UCSD-AML1 (cell line): ENCODE measurements around the gene FLNB.

Experiments
- DNase-seq: peaks from one replicate; lab custom pipeline; 2025; ENCODE audit not compliant: unreplicated experiment; lab: John Stamatoyannopoulos, UW

Gene FLNB

DNA sequence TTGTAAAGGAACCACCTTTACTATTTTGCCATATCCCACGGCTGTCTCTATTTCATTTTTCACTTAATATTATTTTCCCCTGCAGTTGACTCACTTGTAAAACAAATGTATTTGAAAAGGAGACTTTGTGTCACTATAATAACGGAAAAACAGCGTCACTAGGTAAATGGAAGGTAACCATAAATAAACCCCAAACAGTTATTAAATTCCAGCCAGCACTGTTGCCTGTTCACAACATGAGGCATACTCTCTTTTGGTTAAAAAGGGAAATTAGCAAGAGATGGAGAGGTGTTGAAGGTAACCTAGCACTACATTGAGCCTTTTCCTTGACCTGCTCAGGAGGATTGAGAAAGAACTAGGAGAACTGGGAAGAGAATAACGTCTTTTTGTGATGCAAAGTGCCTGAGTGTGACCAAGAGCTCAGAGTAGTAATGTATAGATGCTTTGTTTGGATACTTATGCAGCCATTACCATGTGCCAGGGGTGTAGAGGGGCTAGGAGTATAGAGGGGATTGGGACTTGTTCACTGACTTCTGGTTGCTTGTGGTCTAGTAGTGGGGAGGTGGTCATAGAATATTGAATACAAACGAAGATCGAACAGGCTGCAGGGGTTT lies 19.6 kb downstream of the FLNB start:
- DNase-seq = no peak

DNA sequence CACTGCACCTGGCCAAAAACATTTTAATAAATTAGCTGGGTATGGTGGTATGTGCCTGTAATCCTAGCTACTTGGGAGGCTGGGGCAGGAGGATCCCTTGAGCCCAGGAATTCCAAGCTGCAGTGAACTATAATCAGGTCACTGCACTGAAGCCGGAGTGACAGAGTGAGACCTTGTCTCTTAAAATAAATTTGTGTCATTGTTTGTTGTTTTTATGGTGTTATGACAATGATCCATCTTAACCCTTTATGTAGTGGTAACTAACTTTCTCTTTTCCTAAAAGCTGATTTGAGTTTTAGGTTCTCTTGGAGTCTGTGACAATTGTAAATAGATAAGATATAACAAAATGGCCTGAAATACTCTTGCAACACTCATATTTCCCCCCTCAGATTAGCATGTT lies 20.7 kb downstream of the FLNB start:
- DNase-seq = no peak

DNA sequence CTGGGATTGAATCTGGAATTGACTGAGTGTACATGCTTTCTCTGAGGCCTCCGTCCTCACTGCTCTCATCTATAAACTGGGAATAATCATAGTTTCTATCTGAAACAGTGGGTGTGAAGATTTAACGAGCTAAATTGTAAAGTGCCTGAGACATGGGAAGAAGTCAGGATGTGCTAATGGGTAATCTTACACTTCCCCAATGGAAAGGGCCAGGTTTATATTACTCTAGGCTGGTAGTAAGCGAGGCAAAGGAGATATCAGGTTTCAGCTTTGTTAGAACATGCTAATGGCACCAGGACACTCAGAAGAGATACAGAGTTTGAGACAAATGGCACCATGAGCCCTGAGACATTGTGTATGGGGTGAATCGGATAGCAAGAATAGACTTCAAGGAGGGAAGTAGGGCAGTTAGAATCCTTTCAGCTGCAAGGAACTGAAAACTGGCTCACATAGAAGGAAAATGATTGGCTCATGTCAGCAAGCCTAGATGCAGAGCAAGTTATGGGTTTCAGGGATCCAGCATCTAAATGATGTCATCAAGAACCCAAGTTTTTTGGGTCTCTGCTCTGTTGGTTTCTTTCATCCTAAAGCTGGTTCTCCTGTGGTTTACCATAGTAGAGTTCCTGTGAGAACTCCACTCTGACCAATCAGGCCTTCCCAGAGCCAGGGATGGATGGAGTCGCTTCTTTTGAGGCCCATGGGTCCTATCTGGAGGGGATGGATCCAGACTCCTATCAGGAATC lies 21.8 kb downstream of the FLNB start:
- DNase-seq = no peak

DNA sequence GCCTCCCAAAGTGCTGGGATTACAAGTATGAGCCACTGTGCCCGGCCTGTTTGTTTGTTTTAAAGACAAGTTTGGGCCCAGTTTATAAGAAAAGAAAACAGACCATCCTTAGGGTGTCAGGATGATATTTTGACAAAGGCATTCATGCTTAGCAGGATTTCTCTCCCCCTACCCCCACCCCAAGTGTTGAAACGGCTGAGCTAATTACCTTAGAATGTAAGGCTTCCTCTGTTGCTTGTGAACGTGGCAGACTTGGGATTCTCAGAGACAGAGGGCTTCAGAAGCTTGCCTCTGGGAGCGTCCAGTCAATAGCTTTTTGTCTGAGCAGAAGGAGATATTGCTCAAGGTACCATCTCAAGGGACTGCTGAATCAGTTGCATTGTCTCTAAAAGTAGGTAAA lies 24.0 kb downstream of the FLNB start:
- no peak for DNase-seq

DNA sequence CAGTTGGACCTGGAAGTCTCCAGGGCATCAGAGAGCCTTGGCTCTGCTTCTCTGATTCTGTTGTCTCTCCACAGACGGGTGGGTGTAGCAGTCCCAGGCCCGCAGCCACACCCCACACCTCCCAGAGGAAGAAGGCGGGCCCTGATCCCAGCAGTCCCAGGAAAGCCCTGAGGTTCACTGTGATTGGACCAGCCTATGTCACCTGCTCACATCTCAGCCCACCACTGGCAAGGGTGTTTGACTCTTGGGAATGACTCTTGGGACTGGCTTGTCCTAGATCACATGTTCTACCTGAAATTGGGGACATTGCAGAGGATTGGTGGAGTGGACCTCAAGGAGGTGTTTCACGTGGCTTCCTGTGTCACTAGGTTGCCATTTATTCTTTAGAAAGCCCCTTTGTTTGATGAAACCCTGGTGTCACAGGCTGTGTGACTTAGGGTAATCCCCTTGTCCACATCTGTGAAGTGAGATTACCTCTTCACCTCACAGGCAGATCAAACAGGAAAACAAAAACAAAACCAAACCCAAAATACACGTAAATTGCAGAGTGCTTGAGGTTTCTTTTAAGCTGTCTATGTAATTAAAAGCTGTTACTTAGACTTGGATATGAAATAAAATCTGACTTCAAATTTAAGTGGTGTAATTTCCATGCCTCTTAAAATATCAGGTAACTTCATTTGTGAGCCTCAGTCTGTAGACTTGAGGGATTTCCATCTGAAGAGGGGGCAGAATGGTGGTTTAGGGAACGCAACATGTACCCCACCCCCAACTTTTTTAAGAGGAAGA lies 26.7 kb downstream of the FLNB start:
- DNase-seq = no peak

DNA sequence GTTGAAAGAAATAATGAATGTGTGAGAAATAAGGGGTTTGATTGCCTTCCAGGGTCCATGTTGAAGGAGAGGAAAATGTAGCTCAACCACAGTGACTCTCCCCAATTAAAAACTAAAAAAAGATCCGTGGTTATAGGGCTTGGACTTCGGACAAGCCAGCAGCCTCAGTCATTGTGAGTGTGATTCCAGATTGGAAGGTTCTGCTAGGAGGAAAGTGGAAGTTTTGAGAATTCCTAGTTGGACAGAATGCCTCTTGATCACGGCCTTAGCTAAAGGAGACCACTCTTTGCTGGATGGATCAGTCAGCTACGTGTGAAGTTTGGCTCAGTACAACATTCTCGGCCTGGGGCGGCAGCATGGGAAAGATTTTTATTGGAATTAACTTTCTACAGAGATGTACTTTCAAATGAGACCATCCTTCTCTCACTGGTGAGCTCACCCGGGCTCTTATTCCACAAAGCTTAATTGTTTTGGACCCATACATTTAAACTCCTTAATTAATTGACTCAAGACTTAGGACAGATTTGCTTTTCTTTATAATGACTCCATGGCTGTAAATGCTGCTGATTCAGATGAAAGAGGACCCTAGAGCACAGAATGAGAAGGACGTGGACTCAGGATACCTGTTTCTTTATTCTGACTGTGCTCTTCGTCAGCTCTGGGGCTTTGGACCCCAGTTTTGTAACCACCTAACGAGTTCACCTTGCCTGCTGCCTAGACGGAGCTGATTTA lies 27.5 kb downstream of the FLNB start:
- DNase-seq = no peak

DNA sequence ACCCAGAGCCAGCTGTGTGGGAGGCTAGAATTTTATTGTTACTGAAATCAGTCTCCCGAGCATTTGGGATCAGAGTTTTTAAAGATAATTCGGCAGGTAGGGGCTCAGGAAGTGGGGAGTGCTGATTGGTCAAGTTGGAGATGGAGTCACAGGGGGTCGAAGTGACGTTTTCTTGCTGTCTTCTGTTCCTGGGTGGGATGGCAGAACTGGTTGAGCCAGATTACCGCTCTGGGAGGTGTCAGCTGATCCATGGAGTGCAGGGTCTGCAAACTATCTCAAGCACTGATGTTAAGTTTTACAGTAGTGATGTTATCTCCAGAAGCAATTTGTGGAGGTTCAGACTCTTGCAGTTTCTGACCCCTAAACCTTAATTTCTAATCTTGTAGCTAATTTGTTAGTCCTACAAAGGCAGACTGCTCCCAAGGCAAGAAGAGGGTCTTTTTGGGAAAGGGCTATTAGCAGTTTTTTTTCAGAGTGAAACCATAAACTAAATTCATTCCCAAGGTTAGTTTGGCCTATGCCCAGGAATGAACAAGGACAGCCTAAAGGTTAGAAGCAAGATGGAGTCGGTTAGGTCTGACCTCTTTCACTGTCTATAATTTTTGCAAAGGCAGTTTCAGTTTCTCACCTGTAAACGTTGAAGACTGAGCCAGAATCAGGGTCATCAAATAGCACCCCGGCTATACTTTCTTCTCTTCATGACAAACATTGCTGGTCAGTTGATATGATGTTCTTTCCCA lies 28.2 kb downstream of the FLNB start:
- DNase-seq = no peak

DNA sequence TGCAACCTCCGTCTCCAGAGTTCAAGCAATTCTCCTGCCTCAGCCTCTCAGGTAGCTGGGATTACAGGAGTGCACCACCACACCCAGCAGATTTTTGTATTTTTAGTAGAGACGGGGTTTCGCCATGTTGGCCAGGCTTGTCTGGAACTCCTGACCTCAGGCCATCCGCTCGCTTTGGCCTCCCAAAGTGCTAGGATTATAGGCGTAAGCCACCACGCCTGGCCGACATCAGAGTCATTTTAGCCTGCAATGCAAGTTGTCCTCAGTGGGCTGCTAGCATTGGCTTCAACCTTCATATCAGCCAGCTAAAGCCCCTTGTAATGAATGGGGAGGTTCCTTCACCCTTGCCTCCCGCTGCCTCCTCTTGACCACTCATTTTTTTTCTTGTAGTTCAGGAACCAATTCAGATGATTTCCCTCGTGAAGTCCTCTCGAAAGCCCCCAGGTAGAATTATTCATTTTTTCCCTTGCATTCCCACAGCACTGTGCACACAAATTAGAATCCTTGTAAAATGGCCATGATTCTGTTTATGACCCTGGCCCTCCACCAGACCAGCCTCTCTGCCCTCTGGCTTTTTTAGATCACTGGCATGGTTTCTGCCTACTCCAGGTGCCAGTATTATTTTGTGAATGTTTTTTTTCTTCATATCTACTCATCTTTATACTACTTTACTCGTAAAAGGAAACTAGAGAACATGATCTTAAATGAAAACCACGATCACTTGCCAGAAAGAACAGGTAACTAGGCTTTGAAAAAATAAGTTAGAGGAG lies 29.1 kb downstream of the FLNB start:
- no peak for DNase-seq

DNA sequence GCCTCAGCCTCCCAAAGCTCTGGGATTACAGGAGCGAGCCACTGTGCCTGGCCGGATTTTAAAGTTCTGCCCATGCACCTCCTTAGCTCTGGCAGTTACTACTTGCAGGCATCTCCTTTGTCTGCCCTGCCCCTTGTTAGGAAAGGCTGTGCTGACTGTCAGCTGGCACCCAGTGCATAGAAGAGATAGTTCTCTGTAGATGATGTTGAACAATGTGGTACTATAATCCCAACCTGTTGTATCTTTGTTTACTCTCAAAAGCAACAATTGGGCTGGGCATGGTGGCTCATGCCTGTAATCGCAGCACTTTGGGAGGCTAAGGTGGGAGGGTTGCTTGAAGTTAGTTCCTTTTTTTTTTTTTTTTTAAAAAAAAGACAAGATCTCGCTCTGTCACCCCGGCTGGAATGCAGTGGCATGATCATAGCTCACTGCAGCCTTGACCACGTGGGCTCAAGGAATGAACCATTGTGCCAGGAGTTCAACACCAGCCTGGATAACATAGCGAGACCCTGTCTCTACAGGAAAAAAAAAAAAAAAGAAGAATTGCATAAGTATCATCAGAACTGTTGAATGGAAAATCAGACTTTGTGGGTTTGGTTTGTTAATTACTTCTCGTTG lies 30.6 kb downstream of the FLNB start:
- DNase-seq = no peak

DNA sequence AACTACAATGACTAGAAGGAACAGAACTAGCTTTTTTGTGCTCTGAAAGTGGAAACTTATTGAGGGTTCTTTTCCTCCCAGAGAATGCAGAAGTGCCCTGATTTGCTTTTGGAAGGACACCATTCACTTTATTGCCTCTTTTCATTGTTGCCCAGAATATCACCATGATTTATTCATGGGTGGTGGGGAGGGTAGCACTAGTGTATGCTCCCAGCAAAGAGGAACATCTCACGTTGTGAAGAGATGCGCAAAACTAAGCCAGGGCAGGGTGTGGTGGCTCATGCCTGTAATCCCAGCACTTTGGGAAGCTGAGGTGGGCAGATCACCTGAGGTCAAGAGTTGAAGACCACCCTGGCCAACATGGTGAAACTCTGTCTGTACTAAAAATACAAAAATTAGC lies 31.4 kb downstream of the FLNB start:
- DNase-seq = no peak

DNA sequence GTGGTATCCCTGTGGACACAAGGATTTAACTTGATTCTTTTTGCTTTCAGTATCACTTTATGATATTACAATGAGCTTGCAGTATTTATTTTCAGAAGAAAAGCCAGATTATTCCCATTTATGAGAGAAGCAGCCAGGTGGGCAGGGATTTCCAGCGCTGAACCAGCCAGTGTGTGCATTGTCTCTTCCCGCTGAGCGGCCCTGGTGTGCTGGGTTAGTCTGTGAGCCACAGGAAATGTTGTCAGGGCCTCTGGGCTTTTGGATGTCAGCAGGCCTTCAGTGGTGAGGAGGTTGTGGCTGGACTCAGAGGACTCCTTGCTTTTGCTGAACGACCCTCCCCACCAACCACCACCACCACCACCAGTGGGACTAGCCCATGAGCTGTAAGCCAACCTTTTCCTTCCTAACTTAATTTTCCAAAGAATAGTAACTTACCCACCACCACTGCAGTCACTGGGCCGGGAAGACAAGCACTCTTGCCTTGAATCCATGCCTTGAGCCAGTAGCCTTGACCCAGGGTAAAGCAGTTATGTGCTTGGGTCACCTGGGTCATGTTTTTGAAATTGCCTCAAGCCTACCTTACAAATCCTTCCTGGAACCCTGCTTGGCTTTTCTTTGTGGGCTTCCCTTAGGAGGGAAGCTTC lies 33.1 kb downstream of the FLNB start:
- DNase-seq = peak; percentile 38

DNA sequence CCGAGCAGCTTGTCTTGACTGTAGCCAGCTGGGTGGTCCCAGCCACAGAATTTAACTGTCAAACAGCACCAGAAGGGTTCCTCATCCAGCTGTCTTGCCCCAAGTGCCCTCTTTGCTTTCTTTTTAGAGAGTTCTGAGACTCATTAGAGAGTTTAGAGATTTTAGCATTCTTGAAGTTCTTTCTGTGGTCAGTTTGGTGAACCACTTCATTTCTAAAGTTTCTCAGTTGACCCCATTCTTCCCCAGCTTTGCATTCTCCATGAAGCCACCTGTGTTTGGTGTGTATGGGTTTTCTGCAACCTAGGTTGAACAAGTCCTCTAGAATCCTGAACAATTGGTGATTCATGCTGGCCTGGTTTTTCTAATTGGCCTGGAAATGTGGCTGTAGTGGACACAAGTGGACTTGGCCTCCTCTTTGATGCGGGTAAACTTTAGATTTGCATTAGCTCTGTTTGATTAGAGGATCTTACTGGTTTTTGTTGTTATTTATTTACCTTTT lies 33.7 kb downstream of the FLNB start:
- no peak for DNase-seq

DNA sequence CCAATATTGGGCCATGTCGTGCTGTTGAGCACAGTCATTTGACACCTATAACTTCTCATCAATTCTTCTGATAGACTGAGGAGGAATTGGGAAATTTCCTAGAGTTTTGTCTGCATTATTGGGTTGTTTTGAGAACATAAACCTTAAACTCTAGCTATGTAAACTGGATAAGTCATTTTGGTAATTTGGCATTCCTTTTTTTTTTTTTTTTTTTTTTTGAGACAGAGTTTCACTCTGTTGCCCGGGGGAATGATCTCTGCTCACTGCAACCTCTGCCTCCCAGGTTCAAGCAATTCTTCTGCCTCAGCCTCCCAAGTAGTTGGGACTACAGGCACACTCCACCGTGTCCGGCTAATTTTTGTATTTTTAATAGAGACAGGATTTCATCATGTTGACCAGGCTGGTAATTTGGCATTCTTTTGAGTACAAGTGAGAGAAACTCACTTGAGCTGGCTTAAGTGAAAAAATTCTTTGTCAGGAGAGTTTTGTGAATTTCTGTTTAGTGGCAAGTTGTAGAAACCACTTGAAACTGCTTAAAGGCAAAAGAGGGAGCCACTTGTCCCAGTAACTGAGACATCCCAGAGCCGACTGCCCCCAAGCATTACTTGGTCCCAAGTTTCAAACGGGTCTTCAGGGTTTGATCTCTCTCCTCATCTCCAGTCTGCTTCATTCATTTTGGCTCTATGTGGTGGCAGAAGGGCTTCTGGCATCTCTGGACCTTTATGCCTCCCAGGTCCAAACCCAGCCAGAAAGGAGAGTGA lies 34.9 kb downstream of the FLNB start:
- DNase-seq = no peak

DNA sequence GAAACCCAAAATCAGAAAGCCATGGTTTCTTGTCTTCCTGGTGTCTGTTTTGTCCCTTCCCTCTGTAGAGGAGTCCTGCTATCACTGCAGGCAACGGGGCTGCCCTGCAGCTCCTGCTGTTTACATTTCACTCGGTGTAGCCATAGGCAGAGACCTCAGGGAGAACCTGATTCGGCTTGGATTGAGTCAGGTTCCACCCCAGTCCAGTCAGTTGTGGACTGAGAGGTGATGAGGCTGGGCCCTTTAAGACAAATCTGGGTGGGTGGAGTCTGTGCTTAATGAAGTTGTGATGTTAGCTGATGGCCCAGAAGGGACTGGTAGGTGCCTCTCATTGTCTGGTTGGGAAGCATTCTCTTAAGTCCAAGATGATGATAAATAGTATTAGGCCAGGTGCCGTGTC lies 35.7 kb downstream of the FLNB start:
- DNase-seq = no peak

DNA sequence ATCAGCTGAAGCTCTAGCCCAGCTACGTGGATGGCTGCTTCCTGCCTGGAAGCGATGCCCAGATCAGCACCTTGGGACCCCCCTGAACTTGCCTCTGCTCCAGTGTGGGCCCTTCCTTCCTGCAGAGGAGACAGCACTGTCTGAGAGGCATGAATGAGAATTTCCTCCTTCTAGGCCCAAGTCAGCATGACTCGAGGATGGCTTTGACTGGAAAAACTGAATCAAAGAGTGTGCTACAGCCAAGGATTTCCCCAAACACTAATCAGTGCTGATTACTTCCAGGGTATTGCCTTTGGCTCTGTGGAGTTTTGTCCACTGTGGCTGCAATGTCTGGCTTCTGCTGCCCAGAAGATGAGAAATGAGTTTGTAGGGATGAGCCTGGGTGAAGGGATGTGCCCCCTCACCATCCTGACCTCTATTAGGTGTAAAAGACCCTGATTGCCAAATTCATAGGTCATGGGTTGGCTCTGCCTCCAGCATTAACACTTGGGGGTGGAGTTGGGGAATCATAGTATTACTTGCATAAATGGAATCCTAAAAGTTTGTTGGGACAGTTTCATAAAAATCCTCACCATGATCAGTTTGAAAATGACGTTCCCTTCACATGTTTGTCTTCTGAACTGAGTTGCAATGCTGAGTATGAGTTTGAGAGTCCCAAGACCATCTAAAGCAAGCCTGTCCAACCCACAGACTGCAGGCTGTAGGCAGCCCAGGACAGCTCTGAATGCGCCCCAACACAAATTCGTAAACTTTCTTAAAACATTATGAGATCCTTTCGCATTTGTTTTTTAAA lies 36.7 kb downstream of the FLNB start:
- no peak for DNase-seq

DNA sequence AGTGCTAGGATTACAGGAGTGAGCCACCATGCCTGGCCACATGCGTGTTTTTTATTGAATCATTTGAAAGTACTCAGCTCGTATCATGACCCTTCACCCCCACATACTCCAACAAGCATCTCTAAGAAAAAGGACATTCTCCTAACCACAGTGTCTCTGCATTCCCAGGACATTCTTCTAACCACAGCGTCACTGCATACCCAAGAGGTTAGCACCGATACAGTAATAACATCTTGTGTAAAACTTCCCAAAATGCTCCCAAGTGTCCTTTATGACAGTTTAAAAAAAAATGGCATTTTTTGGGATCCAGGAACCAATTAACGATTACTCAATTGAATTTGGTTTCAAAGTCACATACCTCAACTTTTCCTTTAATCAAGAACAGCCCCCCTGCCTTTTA lies 39.6 kb downstream of the FLNB start:
- DNase-seq = no peak

DNA sequence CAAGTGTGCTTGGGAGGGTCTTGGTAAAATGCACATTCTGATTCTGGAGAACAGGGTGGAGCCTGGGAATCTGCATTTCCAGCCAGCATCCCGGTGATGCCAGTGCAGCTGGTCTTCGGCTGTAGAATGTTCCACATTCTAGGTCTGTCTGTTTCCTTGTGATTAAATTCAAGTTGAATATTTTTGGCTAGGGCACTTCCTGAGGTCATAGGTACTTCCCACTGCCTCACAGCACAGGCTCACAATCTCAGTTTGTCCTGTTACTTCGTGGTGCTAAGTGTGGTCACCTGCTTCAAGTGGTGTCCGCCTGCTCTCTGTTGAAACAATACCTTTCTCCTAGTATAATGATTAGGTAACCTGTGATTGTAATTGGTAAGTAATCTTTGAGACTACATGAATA lies 40.1 kb downstream of the FLNB start:
- DNase-seq = peak; percentile 25
